ENCODE data around the gene P4HTM.

The P4HTM gene
- total RNA-seq = 10.7 to 32.7 (median 18.1) reads per million in 17 experiments

GRCh38 chr3:48989796-48990635 lies at the start of gene P4HTM:
TSS of gene P4HTM (plus strand) at chr3:48990241. CDS start at chr3:48990257, 16 bp downstream.
- DNase-seq = peak; percentile 80 to 92 (median 87)

- DNase-seq = no peak
Measured at GRCh38 chr3:48945432-48945831, 44.6 kb upstream of the P4HTM start.

- DNase-seq = no peak
Measured at GRCh38 chr3:48945891-48946549, 44.0 kb upstream of the P4HTM start.

GRCh38 chr3:48949376-48949717 lies 40.7 kb upstream of the P4HTM start:
- no peak for DNase-seq

- DNase-seq = no peak
Measured at GRCh38 chr3:48950051-48950450, 40.0 kb upstream of the P4HTM start.

- DNase-seq = peak in 2 of 4 experiments; percentile 40 to 41
Measured at GRCh38 chr3:48951764-48952163, 38.3 kb upstream of the P4HTM start.

- DNase-seq = peak in 2 of 4 experiments; percentile 12 to 52
Measured at GRCh38 chr3:48952510-48953118, 37.4 kb upstream of the P4HTM start.

GRCh38 chr3:48957006-48957705 lies 32.9 kb upstream of the P4HTM start:
- no peak for DNase-seq

- no peak for DNase-seq
Measured at GRCh38 chr3:48960841-48961413, 29.1 kb upstream of the P4HTM start.

GRCh38 chr3:48962340-48962739 lies 27.7 kb upstream of the P4HTM start:
- no peak for DNase-seq

- no peak for DNase-seq
Measured at GRCh38 chr3:48962939-48963338, 27.1 kb upstream of the P4HTM start.

- DNase-seq = no peak
Measured at GRCh38 chr3:48963591-48963990, 26.4 kb upstream of the P4HTM start.

- no peak for DNase-seq
Measured at GRCh38 chr3:48966367-48966766, 23.7 kb upstream of the P4HTM start.

- no peak for DNase-seq
Measured at GRCh38 chr3:48966876-48967361, 23.1 kb upstream of the P4HTM start.

GRCh38 chr3:48970586-48970985 lies 19.5 kb upstream of the P4HTM start:
- DNase-seq = no peak

GRCh38 chr3:48974076-48974864 lies 15.8 kb upstream of the P4HTM start:
- DNase-seq = no peak

- DNase-seq = no peak
Measured at GRCh38 chr3:48979451-48979850, 10.6 kb upstream of the P4HTM start.

GRCh38 chr3:48980295-48980694 lies 9.7 kb upstream of the P4HTM start:
- DNase-seq = no peak

GRCh38 chr3:48982016-48982415 lies 8.0 kb upstream of the P4HTM start:
- no peak for DNase-seq

GRCh38 chr3:48982686-48983085 lies 7.4 kb upstream of the P4HTM start:
- DNase-seq = no peak

- no peak for DNase-seq
Measured at GRCh38 chr3:48983096-48983495, 6.9 kb upstream of the P4HTM start.

- peak; percentile 60 to 88 (median 80) for DNase-seq
Measured at GRCh38 chr3:48984663-48985062, 5.4 kb upstream of the P4HTM start.
